Stimulated activated CD8-positive, alpha-beta memory T cell treated with anti-CD3 and anti-CD28 coated beads, Interleukin-2, amount 100 ng/mL, for 1 hour (primary cell): ENCODE results near the gene UBXN10.

Experiments
- DNase-seq, 2 donors: peaks; one replicate each; pipeline ENCODE4 v3.0.0-alpha.2; 2020; ENCODE audit warnings: low read depth in 2 of 2

The UBXN10 gene

DNA sequence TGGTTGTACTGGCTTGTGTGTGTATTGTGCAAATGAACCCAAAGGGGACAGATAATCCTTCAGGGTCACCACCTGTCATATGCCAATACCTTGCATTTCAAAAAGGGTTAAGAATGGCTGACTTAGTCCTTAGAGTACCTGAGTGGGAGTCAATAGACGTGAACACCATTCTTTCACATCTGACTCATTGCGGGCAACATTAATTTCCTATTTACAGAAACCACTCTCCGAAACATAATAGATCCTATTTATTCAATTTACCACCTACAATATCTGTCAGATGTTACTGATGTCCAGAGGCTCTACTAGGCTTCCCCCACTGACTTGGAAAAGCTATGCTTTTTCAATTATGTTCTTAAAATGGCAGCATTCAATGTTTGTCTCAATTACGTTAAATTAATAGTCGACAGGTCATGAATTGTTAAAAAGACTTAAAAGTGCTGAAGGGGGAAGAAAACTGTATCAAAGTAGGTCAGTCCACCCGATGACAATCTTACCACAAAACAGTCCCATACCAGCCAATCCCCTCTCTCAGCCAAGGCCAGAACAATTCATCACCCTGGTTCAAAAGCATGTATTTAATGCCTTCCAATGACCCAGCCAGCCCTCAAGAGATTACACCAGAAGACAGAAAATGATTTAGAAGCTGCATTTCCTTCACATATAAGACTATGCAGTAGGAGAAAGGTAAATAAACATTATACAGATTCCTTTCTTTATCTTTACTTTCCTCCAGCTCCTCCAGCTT is 49.1 kb downstream of the UBXN10 start:
- no peak for DNase-seq

DNA sequence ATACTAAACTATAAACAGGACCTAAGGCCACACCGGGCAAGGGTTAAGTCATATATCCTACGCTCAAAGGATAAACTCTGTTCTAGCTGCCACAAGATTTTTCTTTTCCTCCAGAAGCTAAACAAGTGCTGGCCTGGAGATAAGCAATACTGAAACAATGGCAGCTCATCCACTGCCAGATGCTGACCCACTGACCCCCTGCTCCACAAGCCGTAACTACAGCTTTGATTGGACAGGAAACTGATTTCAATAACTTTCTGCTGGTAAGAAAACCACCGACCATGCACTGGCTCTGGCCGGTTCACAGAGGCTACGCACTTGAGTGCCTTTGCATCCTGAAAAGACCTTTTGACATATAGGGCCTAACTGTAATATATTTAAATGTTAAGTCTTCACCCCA is 51.8 kb downstream of the UBXN10 start:
- DNase-seq: no peak

DNA sequence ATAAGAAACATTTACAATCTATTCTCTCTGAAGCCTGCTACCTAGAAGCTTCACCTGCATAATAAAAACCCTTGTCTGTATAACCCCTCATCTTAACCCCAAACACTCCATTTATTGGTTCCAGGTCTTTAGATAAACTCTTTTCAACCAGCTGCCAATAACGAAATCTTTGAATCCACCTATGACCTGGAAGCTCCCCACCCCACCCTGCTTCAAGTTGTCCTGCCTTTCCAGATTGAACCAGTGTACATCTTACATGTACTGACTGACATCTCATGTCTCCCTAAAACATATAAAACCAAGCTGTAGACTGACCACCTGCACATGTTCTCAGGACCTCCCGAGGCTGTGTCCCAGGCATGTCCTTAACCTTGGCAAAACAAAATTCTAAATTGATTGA is 54.1 kb downstream of the UBXN10 start:
- DNase-seq: no peak

DNA sequence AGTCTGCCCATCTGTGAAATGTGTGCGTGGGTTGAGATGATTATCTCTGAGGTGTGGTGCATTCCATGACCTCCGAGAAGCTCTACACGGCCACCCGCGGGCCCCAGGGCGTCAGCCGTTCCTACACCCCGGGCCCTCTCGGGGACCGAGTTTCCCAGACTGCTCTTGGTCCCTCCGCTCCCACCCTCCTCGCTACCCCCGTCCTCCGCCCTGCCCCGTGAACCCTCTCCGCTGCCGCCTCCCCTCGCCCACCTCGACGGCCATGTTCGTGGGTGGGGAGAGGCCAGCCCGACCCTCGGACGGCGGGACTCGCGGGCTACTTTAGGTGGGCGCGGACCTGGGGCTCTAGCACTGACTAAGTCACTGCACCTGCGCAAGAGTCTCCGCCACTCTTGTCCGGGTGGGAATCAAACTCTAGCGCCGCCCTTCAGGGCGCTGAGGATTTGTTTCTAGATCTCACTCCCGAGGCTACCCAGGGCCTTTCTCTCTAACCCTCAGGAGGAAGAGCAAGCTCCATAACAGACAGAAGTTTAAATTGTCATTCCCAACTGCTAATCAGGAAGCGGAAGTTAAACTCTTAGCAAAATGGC is 57.1 kb downstream of the UBXN10 start:
- DNase-seq: no peak
